ENCODE data around the gene AKAP6. TPM values are rescaled to one million over a fixed set of nuclear protein-coding genes. Genes with fewer than 3 reads are reported as not detected.

The AKAP6 gene
- total and polyA plus RNA-seq, 2 of the 8 experiments (the other 6 are each of a cell fraction or from before 2014, with no cell fraction given) = 0.09 to 0.89 TPM

DNA sequence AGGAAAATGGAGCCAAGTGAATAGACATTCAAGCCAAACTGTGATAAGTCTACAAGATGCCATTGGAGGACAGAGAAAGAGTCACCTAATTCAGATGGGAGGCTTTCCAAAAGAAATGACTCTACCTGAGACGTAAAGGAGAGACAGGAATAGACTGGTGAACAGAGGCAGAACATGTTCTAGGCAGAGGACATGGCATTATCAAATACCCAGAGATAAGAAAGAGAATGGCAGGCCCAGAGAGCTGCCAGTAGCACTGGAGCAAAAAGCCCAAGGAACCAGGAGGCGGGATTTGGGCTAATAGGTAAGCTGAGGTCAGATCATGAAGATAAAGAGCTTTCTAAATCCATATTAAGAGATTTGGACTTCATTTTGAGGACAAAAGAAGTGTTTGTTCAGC is 207.1 kb downstream of the AKAP6 start (continued):
- no peak for TF ChIP-seq CHD7 (IDR thresholded peaks at IDR 0.05; ENCODE audit: insufficient replicate concordance, low read length)
